Head of caudate nucleus (tissue), 42 donors: Measurements from ENCODE around the gene TRAPPC3.

Source experiments
- DNase-seq, 42 donors: peaks; one replicate each; pipeline versions ENCODE4 v3.0.0 to v3.0.0-alpha.2; 2020 to 2021; ENCODE audit warnings: mixed read lengths in 7 of 42
- intact Hi-C: fragments of 100-400 bp; cut with DNase I; formaldehyde crosslinking; loops from one replicate; pipeline ENCODE4 v1.15.0; 2022

Gene TRAPPC3

DNA sequence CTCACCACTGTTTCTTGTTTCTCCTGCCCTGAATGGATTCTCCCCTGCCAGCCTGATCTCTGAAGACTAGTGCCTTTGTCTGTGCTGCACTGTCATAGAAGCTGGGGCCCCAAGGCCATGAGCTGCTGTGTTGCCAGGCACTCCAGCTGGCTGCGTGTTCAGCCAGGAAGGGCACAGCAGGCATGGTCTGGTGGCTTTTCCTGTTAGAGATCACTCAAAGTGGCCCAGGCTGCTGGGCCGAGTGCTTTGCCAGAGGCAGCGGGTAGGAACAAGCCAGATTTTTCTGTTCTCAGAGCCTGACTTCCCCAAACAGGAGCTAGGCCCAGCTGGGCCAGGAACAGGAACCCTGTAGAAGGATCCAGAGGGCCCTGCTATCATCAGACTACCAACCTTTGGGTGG, 55.4 kb downstream of the TRAPPC3 start:
- peak; percentile 68 to 94 (median 88) for DNase-seq
- intact Hi-C loops = no loop called here

DNA sequence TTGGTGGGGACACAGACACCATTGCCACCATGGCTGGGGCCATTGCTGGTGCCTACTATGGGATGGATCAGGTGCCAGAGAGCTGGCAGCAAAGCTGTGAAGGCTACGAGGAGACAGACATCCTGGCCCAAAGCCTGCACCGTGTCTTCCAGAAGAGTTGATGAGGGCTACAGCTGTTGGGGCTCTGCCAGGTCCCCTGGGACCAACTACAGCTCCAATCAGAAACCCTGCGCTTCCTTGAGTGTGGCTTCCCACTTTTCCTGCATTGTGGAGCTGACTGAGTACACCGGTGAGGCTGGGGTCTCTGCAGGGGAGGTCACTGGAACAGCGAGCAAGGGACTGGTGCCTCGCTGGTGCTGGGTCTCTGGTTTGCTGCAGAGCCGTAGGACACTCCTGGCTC, 56.1 kb downstream of the TRAPPC3 start:
- no peak for DNase-seq
- intact Hi-C loops = no loop called here

DNA sequence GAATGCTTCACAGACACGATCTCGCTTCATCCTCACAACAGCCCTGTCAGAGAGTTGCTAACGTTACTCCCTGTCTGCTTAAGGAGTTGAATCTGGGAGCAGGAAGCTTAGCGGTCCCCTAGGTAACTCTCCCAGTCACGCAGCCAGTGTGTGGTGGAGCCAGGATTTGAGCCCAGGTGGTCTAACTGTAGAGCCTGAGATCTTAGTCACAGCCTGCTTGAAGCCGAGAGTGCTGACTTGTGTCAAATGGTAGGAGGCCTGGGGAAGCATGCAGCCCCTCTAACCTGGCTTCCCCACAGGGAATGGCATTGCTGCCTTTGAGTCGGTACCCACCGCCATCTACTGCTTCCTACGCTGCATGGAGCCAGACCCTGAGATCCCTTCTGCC, 56.5 kb downstream of the TRAPPC3 start:
- intact Hi-C loops = no loop called here
- peak in 1 of 42 donors; percentile 9 for DNase-seq

DNA sequence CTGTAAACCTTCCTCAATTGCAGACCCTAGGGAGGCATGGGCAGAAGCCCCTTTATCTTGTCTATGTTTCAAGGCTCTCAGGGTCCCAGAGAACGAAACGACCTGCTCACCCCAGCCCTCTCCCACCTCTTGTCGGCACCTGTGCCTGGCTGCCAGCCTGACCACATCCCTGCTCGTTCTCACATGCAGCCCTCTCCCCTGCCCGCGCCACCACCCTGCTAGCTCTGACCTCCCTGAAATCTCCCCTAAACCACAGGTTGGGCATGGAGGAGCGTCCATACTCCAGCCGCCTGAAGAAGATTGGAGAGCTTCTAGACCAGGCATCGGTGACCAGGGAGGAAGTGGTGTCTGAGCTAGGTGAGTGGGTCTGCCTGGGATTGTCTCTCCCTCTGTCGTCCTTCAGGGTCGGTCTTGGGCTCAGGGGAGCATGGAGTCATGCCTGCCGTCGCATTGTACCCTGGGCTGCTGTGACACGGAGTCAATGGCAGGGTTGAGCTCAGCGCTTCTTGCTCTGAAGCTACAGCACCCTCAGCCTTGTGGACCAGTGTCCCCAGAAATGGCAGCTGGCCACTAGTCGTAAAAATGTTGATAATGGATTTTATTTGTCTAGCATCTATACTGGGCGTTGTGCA, 57.0 kb downstream of the TRAPPC3 start:
- DNase-seq = peak in 1 of 42 donors; percentile 14
- intact Hi-C loops = no loop called here

DNA sequence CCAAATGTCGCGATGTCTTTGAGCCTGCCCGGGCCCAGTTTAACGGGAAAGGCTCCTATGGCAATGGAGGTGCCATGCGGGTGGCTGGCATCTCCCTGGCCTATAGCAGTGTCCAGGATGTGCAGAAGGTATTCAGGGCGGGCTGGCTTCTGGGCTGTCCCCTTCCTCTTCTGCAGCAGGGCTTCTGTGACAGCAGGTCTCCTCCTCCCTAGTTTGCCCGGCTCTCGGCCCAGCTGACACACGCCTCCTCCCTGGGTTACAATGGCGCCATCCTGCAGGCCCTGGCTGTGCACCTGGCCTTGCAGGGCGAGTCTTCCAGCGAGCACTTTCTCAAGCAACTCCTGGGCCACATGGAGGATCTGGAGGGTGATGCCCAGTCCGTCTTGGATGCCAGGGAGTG, 57.6 kb downstream of the TRAPPC3 start:
- intact Hi-C loops = no loop called here
- peak in 2 of 42 donors; percentile 5 to 24 for DNase-seq

DNA sequence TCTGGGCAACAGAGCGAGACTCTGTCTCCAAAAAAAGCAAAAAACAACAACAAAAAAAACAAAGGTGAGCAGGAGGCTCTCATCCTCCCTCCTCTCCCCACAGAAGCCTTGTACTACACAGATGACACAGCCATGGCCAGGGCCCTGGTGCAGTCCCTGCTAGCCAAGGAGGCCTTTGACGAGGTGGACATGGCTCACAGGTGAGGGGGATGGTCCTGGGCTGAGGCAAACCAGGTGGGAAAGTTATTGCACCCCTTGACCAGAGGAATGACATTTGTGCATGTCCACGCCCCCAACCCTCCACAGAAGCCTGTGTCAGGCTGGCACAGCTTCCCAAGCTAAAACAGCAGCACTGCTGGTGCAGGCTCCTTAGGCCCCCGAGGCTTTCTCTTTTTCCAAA, 58.1 kb downstream of the TRAPPC3 start:
- intact Hi-C loops = no loop called here
- DNase-seq = peak in 1 of 42 donors; percentile 1

DNA sequence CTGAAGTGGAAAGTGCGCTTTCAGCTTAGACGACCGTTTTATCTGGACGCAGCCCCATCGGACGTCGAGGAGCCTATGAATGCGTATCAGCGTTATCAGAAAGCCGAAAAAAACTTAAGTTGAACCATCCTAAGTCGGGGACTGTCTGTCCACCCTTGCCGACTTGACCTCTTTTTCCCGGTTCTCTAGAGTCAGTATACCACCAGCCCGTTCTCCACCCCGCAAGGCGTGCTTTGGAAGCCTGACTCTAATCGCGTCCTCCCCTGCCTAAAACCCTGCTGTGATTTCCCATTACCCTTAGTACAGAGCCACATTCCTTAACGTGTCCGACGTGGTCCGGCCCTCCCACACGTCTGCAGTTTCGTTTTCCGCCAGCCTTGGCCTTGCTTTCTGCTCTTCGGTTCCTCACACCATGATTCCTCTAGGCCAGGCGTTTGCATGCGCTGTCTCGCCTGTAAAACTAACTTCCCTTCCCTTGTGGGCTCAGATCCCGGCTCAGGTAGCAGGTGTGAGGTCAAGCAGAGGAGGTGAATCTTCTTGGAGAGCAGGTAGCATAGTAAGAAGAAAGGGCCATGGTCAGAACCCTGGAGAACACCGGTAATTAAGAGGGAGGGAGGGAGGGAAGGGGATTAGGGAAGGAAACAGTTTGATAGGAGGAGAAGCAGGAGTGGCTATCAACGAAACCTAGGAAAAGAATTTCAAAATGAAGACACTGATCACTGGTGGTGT, 59.7 kb downstream of the TRAPPC3 start:
- intact Hi-C loops = loop anchor here (10.0 kb wide), 1 partner anchor 155 kb away; the partner anchor contains the start of gene AGO3
- DNase-seq = peak in 1 of 42 donors; percentile 19

DNA sequence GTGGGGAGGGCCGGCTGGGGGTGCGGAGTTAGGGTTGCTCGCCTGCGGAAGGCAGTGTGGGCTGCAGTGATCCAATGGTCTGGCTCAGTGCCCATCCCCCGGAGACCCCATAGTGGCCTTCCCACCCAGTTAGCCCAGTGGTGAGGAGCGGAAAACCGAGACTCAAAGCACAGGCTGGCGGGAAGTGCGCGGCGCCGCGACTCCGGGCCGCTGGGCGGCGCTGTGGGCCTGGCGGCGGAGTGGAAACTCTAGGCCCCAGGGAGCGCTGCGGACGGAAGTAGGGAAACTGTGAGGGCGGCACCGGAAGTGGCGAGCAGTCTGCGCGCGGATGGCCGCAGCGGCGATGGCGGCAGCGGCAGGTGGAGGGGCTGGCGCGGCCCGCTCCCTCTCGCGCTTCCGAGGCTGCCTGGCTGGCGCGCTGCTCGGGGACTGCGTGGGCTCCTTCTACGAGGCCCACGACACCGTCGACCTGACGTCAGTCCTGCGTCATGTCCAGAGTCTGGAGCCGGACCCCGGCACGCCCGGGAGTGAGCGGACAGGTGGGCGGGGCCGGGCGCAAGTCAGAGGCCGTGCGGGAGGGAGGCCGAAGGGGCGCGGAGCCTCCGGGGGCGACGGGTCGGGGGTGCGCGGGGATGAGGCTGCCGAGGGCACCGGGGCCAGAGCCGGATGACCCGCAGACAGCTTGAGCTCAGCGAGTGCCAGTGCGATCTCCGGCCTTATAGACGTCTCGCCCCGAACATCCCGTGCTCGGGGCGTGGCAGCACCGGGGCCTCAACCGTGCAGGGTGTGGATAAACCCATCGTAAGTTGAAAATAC, 60.5 kb downstream of the TRAPPC3 start, which contains the start of gene ADPRS:
Gene ADPRS, plus strand, starts transcription at position 316 of the 816 bp plus-strand sequence. Its CDS starts 13 bp downstream, at position 329.
- DNase-seq = peak; percentile 65 to 95 (median 90)
- intact Hi-C loops = loop anchor here (10.0 kb wide), 1 partner anchor 154 kb away; the partner anchor contains the start of gene AGO3

DNA sequence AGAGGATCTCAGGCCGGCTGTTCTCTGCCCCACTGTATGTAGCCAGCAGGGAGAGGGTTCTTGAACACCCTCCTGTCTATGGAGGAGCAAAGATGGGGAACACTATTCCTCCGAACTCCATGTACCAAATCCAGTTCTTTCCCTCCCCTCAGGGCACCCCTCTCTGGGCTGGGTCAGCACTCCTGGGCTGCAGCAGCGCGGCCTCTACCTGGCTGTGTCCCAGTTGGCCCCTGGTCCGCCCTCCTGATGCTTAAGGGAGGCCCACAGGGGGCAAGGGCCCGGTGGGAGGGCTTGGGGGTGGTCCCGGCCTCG, 61.1 kb downstream of the TRAPPC3 start:
- DNase-seq = no peak
- intact Hi-C loops = loop anchor here (10.0 kb wide), 1 partner anchor 153 kb away; the partner anchor contains the start of gene AGO3

DNA sequence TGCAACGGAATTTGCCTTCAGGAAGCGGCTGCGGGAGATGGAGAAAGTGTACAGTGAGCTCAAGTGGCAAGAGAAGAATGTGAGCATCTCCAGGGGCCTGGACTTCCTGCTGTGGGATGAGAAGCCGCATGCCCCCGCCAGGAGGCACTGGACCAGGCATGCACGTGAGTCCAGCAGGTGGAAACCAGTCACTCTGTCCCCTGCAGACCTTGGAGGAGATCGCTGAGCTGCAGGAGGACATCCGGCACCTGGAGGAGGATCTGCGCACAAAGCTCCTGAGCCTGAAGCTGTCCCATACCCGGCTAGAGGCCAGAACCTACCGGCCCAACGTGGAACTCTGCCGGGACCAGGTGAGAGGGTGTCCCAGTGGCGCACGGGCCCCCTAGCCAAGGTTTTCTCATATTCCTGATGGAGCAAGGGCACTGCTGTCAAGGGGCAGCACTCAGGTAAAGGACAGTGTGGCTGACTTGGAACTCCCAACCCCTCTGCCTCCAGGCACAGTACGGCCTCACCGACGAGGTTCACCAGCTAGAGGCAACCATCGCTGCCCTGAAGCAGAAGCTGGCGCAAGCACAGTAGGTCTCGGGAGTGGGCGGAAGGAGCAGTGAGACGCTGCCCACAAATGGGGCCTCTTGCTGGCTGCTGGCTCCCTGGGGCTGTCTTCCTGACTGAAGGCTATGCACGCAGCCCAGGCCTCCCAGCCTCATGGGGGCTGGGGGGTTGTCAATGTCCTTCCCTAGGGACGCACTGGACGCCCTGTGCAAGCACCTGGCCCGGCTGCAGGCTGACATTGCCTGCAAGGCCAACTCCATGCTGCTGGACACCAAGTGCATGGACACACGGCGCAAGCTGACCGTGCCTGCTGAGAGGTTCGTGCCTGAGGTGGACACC, 61.8 kb downstream of the TRAPPC3 start:
- intact Hi-C loops = loop anchor here (10.0 kb wide), 1 partner anchor 153 kb away; the partner anchor contains the start of gene AGO3
- peak in 7 of 42 donors; percentile 1 to 43 (median 20) for DNase-seq
